ELF-1 (cell line): Measurements from ENCODE around the gene KATNBL1.
A peak's percentile ranks its signal among the peaks of the same experiment; 100 is the strongest.

ENCODE experiments used
- DNase-seq: peaks from one replicate; pipeline ENCODE4 v3.0.0-alpha.2; 2016; ENCODE audit warnings: low read depth, low spot score

The KATNBL1 gene

GRCh38 chr15:34114739-34115138 lies 95.2 kb downstream of the KATNBL1 start:
- no peak for DNase-seq

- no peak for DNase-seq
These were observed 95.7 kb downstream of the KATNBL1 start for GRCh38 chr15:34114215-34114614.

GRCh38 chr15:34111488-34111887 lies 98.4 kb downstream of the KATNBL1 start:
- DNase-seq: no peak

GRCh38 chr15:34109797-34110663 lies 99.9 kb downstream of the KATNBL1 start:
- DNase-seq: no peak

GRCh38 chr15:34107315-34107714 lies 102.6 kb downstream of the KATNBL1 start:
- DNase-seq: no peak

DNA sequence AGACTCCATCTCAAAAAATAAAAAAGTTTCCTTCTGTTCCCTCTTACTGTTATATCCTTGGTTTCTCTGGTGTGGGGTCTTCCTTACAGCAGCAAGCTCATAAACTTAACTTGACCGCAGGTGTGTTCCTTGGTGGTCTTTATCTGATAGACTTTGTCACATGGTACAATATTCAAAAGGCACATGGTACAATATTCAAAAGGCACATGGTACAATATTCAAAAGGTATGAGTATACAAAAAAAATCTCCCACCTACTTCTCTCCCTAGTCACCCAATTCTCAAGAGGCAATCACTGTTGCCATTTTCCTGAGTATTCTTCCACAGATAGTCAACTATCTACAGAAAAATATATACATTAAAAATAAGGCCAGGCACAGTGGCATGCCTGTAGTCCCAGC lies 103.5 kb downstream of the KATNBL1 start:
- no peak for DNase-seq

- DNase-seq: no peak
These were observed 107.5 kb downstream of the KATNBL1 start for GRCh38 chr15:34102175-34102925.

DNA sequence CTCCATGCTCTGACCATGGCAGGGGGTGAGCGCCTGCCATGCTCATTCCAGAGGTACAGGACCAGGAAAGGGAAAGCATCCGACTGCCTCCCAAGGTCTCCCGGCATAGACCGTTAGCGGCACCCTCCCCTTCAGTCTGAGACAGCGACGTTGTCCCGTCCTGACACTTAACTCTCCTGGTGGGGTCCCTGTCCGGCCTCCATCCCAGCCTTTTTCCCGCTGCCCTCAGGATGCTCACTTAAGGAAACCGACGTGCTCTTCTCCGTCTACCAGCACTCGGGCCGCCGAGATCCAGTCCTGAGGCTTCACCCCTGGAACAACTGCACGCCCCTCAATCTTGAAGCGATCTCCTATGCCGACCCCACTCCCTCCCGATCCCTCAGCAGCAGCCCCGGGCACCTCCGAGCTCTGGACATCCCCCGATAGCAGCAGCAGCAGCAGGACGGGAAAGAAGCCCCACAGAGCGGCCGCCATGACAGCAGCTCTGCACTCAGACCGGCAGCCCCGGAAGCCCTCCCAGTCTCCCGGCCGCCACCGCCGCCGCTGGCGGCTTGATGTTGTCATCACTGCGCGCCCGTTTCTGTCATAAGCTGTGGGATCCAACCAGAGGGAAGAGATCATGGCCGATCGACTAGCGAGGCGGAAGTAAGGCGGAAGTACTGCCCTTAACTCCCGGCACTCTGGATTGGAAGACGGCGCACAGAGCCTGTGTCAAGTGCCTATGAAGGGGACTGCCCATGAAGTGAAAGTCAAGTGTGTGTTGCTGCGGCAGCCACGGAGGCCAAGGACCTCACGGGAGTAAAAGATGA lies 108.3 kb downstream of the KATNBL1 start, which contains the start of the genes EMC7 and PGBD4:
Gene EMC7 (minus strand): TSS at position 497 of the 809 bp plus-strand sequence. CDS start 23 bp downstream, at position 474.
Gene PGBD4 (plus strand): TSS at position 718 of the 809 bp plus-strand sequence. CDS start 449 bp downstream, outside the sequence.
- DNase-seq: peak; percentile 99

- DNase-seq: no peak
These were observed 110.0 kb downstream of the KATNBL1 start for GRCh38 chr15:34099914-34100313.
